GM12801 (cell line): ENCODE results near the gene ABCD4.

Experiments used
- TF ChIP-seq, protein P1 (sequence below): IDR thresholded peaks from one replicate; pipeline ENCODE4 v1.5.1; 2011; ENCODE audit warnings: control low read depth; ENCODE audit not compliant: insufficient read length; ENCODE audit errors: extremely low read depth

ABCD4 gene

DNA sequence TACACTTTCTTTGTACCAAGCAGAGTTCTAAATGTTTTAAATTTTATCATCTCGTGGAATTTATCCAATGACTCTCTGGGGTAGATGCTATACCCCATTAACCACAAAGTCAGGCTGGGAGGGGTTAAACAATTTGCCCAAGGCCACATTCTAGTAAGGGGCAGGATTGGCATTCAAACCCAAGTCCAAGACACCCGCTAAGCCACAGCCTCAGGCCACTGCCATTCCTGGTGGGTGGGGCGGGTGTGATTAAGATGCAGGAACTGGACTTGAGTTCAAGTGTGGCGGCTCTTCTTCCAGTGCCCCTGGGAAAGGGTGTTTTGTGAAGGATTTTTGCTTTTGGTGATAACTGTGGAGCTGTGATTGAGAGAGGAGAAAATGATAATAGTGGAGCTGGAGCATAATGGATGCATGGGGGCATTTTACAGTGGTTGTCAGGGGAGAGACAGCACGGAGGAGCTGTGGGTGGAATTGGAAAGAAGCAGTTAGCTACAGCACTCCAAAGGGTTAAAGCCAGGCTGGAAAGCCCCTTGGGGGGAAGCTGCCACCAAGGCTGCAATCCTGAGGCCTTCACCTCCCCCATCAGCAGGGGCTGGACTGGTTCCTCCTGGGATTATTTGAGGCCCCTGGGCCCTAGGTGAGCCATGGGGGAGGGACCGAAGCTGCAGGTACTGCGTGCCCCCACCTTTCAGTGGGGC, 44.5 kb upstream of the ABCD4 start:
- TF ChIP-seq, protein P1, sequence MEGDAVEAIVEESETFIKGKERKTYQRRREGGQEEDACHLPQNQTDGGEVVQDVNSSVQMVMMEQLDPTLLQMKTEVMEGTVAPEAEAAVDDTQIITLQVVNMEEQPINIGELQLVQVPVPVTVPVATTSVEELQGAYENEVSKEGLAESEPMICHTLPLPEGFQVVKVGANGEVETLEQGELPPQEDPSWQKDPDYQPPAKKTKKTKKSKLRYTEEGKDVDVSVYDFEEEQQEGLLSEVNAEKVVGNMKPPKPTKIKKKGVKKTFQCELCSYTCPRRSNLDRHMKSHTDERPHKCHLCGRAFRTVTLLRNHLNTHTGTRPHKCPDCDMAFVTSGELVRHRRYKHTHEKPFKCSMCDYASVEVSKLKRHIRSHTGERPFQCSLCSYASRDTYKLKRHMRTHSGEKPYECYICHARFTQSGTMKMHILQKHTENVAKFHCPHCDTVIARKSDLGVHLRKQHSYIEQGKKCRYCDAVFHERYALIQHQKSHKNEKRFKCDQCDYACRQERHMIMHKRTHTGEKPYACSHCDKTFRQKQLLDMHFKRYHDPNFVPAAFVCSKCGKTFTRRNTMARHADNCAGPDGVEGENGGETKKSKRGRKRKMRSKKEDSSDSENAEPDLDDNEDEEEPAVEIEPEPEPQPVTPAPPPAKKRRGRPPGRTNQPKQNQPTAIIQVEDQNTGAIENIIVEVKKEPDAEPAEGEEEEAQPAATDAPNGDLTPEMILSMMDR, result no peak

DNA sequence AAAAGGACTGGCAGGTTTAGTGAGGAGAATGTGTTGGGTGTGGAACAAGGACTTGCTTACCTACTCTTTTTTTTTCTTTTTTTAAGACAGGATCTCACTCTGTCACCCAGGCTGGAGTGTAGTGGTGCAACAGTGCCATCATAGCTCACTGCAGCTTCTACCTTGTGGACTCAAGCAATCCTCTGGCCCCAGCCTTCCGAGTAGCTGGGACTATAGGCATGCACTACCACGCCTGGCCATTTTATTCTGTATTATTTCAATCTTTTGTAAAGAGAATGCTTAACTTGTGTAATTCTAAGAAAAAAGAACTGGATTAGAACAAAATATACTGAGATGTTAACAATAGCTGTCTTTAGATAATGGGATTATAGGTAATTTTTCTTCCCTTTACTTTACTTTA, 43.6 kb upstream of the ABCD4 start:
- TF ChIP-seq, protein P1, result no peak

DNA sequence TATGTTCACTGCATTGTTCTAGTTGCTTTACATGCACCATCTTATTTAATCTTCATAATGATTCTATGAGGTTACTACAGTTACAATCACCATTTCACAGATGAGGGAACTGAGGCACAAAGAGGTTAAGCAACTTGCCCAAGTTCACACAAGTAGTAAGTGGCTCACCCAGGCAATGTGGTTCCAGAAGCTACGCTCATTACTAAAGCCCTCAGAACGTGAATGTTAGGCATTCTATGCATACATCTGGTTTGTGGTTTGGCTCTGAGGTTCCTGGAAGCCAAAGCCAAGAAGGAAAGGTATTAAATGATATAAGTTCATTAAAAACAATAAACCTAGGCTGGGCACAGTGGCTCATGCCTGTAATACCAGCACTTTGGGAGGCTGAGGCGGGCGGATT, 31.2 kb upstream of the ABCD4 start:
- TF ChIP-seq, protein P1, result no peak

DNA sequence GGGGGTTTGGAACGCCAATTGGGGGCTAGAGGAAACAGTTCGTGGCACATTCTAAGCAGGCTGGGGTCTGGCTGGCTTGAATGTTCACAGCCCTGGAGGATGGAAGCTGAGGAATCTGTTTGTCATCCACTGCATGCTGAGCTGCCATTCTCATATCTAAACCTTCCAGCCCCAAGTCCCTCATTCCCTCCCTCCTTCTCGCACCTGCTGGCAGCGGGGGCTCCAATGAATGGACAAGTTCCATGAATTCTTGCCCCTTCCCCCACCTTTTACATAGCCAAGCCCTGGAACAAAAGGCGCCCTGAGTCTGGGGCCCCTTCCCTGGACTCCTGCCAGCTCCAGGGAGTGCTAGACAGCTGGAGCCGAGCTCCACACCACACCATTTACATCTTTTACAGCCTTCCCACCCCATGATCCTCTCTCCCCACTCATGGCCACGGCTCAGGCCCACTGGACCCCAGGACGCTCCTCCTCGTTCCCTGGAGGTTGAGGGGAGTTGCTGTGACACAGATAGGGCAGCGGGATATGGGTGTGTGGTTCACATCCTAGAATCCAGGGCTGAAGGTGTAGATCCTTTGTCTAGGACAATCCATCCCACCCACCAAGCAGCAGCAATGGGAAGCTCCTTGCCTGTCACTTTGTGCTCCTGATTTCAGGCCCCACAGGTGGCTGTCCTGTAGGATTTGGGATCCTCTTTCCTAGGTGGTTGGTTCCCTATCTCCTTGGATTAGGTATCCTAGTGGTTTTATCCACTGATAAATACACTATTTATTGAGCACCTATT, 23.8 kb upstream of the ABCD4 start:
- TF ChIP-seq, protein P1, result no peak

DNA sequence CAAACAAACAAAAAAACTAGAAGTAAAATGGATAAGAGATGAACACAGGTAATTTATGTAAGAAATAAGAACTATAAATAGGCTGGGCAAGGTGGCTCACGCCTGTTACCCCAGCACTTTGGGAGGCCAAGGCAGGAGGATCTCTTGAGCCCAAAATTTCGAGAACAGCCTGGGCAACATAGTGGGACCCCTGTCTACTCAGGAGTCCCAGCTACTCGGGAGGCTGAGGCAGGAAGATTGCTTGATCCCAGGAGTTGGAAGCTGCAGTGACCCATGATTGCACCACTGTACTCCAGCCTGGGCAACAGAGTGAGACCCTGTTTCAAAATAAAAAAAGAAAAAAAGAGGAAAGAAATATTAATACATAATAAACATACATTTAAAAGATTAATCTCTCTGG, 22.7 kb upstream of the ABCD4 start:
- TF ChIP-seq, protein P1, result no peak

DNA sequence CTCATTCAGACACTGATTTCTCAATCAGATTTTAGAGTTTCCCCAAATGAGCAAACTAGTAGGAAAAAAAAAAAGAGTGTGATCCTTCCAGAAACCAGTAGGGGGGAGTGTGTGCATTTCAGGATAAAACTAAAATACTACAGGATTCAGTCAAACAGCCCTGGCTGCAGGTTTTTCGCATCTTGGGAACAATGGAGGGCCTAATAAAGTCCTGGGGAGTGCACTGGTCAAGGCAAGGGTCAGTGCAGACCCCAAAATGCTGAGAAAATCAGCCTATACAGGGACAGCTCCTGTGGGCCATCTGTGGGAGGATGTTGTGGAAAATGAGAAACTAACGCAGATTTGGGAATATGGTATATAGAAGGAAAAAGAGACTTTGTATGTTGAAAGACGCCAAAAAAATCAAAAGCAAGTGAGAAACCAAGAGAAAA, 22.2 kb upstream of the ABCD4 start:
- TF ChIP-seq, protein P1, result no peak

DNA sequence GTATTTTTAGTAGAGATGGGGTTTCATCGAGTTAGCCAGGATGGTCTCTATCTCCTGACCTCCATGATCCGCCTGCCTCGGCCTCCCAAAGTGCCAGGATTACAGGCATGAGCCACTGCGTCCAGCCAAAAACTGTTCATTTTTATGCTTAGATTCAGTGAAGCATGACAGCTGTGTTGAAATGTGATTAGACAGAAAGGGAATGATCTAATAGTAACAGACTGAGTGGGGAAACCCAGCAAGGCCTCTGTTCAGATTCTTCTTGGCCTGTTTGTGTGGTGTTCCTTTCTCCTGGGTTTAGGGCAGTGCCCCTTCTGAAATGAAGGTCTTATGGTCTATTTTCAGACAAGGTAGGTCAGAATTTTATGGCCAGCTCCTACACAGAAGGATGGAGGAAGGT, 11.8 kb upstream of the ABCD4 start:
- TF ChIP-seq, protein P1, result no peak
